ENCODE measurements around the gene SEC22A.

The SEC22A gene

GRCh38 chr3:123285931-123286307 lies 84.2 kb downstream of the SEC22A start:
- DNase-seq (ENCODE audit: low read depth), result no peak
- no peak for TF ChIP-seq CTCF (IDR thresholded peaks at IDR 0.05; ENCODE audit: insufficient read depth, low read depth, low read length, missing control alignments)
- no peak overlapping the region for H3K4me3 ChIP-seq (ENCODE audit: low read depth, low read length)

- DNase-seq (ENCODE audit: low read depth), result peak; percentile 65
- peak; percentile 85 for TF ChIP-seq CTCF (IDR thresholded peaks at IDR 0.05; ENCODE audit: insufficient read depth, low read depth, low read length, missing control alignments)
- H3K4me3 ChIP-seq (ENCODE audit: low read depth, low read length), result no peak overlapping the region
Measured at GRCh38 chr3:123286308-123287023, 84.7 kb downstream of the SEC22A start.

- no peak overlapping the region for H3K4me3 ChIP-seq (ENCODE audit: low read depth, low read length)
- no peak for DNase-seq (ENCODE audit: low read depth)
- no peak for TF ChIP-seq CTCF (IDR thresholded peaks at IDR 0.05; ENCODE audit: insufficient read depth, low read depth, low read length, missing control alignments)
Measured at GRCh38 chr3:123287051-123287961, 85.6 kb downstream of the SEC22A start.

GRCh38 chr3:123287962-123288302 lies 86.2 kb downstream of the SEC22A start:
- no peak for TF ChIP-seq CTCF (IDR thresholded peaks at IDR 0.05; ENCODE audit: insufficient read depth, low read depth, low read length, missing control alignments)
- H3K4me3 ChIP-seq (ENCODE audit: low read depth, low read length), result no peak overlapping the region
- no peak for DNase-seq (ENCODE audit: low read depth)

GRCh38 chr3:123289391-123290106 lies 87.8 kb downstream of the SEC22A start:
- DNase-seq (ENCODE audit: low read depth), result no peak
- TF ChIP-seq CTCF (IDR thresholded peaks at IDR 0.05; ENCODE audit: insufficient read depth, low read depth, low read length, missing control alignments), result no peak
- H3K4me3 ChIP-seq (ENCODE audit: low read depth, low read length), result no peak overlapping the region

- no peak overlapping the region for H3K4me3 ChIP-seq (ENCODE audit: low read depth, low read length)
- no peak for TF ChIP-seq CTCF (IDR thresholded peaks at IDR 0.05; ENCODE audit: insufficient read depth, low read depth, low read length, missing control alignments)
- no peak for DNase-seq (ENCODE audit: low read depth)
Measured at GRCh38 chr3:123290107-123290930, 88.6 kb downstream of the SEC22A start.
